Measurements from ENCODE around the gene REXO5.

The REXO5 gene, protein sequence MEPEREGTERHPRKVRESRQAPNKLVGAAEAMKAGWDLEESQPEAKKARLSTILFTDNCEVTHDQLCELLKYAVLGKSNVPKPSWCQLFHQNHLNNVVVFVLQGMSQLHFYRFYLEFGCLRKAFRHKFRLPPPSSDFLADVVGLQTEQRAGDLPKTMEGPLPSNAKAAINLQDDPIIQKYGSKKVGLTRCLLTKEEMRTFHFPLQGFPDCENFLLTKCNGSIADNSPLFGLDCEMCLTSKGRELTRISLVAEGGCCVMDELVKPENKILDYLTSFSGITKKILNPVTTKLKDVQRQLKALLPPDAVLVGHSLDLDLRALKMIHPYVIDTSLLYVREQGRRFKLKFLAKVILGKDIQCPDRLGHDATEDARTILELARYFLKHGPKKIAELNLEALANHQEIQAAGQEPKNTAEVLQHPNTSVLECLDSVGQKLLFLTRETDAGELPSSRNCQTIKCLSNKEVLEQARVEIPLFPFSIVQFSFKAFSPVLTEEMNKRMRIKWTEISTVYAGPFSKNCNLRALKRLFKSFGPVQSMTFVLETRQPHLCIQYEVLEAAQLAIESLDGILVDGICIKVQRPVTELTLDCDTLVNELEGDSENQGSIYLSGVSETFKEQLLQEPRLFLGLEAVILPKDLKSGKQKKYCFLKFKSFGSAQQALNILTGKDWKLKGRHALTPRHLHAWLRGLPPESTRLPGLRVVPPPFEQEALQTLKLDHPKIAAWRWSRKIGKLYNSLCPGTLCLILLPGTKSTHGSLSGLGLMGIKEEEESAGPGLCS

DNA sequence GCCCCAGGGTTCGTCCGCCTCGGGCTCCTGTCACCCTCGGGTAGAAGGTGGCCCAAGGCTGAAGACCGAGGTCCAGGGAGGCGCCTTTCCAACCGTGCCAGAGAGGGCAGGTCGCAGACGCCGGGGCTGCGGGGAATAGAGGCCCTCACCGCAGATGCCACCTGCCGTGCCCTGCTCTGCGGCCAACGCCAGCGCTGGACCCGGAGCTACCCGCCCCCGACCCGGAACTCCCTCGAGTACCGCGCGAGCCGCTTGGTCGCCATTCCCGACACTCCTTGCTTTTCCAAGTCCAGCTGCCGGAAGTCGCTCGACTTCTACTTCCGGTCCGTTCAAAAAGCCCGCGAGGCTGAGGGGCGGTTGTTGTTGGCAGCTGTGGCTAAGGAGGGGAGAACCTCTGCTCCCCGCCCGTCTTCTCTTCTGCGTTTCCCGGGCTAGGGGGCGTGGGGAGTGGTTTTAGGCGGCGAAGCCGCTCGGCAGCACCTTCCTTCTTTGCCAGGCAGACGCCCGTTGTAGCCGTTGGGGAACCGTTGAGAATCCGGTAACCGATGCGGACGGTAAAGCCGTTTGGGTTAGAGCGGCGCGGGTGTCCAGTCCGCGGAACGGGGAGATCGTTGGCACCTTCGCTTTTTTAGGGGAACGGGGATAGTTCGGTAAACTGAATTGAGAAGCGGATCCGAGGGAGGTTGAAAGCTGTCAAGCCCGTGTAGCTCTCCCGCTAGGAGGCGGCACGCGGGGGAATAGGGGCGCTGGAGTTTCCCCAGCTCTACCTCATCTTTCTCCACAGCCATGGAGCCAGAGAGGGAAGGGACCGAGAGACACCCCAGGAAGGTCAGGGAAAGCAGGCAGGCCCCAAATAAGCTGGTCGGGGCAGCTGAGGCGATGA, at the start of gene REXO5, which contains the start of gene ERI2:
TSS of gene REXO5 (plus strand) at position 360 of the 883 bp plus-strand sequence. CDS start at position 787, 427 bp downstream.
TSS of gene ERI2 (minus strand) at position 305 of the 883 bp plus-strand sequence. CDS start at position 263, 42 bp downstream.
- peak; percentile 97 for DNase-seq (ENCODE audit: low spot score)

DNA sequence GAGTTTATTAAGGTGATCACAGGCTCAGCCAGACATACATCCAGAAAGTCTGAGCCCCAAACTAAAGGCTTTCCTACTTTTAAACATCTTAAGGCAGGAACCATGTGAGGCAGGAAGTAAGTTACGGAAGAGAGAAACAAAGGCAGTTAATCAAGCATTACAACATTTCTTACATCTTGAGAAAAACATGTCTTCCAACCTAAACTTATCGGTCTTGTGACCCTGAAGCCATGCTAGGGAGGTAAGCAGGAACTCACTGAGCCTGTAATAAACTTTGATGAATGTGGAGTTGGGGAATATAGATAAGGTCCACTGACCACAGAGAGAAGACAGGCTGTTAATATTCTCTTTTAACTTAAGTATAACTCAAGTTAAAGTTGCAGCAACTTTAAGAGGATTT, 46.0 kb upstream of the REXO5 start:
- DNase-seq (ENCODE audit: low spot score): no peak

DNA sequence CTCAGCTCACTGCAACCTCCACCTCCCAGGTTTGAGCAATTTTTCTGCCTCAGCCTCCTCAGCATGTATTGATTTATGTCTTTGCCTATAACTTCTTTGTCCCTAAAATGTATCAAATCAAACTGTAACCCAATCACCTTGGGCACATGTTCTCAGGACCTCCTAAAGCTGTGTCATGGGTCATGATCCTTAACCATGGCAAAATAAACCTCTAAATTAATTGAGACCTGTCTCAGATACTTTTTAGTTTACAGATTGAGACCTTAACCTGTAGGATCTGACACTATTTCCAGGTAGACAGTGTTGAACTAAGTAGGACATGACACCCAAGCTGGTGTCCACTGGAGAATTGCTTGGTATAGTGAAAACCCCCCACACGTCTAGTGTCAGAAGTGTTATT, 45.2 kb upstream of the REXO5 start:
- no peak for DNase-seq (ENCODE audit: low spot score)

DNA sequence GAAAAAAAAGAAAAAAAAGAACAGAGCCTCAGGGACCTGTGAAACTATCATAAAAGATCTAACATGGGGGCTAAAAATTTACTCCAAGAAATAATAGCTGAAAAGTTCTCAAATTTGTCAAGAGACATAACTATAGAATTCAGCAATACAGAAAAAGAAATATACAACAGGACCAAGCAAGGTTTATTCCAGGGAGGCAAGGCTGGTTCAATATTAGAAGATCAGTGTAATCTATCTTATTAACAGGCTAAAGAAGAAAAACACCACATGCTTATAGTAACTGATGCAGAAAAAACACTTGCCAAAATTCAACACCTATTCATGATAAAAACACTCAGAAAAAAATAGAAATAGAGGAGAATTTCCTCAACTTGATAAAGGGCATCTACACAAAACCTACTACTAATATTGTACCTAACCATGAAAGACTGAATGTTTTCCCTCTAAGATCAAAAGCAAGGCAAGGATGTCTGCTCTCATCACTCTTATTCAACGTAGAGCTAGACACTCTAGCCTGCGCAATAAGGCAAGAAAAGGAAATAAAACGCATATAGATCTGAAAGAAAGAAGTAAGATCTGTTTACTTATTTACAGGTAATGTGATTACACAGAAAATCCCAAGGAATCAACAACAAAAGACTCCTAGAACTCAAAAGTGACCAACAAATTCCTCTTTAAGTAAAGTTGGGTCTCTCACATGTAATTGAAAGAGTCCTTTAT, 43.8 kb upstream of the REXO5 start:
- no peak for DNase-seq (ENCODE audit: low spot score)

DNA sequence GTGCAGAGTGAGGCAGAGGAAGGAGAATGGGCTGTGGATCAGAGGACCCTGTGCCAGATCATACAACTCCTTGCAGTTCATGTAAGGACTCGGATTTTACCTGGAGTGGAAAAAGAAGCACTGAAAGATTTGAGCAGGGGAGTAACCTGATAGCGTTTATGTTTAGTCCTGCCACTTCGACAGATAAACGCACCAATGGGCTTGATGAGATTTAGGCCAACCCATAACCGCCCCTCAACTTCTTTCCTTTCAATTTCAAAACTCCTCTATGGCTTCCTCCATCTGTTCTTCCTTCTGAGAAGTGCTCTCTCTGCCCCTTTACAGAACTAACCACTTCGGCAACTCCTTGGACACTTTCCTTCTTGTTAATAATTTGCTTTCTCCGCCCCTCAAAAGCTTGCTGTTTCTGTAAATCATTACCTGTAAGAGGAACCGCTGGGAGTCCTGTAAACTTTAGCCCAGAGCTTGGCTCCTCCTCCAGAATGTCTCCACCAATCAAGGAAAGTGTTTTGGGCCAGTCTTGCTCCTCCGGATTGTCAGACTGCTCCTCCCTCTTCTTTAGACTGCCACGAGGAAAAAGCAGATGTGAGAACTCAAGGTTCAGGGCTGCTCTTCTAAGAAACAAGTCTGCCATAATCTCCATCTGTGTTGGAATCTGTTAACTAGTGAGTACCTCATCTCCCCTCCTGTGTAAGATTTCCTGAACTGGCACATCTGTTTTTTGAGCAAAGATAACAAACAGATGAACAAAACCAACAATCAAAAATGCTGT, 42.7 kb upstream of the REXO5 start, which contains the start of gene ACSM3:
TSS of gene ACSM3 (plus strand) at position 554 of the 772 bp plus-strand sequence. CDS start 6,021 bp downstream, outside the sequence.
- DNase-seq (ENCODE audit: low spot score): peak; percentile 98

DNA sequence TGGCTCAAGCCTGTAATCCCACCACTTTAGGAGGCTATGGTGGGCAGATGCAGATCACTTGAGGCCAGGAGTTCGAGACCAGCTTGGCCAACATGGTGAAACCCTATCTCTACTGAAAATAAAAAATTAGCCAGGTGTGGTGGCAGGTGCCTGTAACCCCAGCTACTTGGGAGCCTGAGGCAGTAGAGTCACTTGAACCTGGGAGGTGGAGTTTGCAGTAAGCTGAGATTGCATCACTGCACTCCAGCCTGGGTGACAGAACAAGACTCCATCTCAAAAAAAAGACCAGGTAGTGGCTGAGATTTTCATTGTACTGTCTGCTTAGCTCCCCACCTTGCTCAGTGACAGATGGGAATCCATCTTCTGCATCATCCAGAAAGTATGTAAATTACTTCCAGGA, 41.9 kb upstream of the REXO5 start:
- DNase-seq (ENCODE audit: low spot score): peak; percentile 8

DNA sequence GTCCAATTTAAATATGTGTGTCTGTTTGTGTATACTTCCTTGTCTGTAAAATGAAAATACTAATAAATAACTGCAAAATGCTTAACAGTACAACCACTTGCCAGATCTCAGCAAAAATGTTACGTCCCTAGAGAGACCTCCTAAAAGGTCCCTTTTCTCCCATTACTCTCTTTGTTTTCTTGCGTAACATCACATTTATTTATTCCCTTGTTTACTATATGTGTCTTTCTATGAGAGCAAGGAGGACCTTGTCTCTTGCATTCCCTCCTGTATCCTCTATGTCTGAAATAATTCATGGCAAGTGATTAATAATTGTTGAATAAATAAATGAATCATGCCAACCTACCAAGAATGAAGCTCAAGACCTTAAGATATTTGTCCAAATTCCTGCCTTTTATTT, 40.6 kb upstream of the REXO5 start:
- DNase-seq (ENCODE audit: low spot score): no peak

DNA sequence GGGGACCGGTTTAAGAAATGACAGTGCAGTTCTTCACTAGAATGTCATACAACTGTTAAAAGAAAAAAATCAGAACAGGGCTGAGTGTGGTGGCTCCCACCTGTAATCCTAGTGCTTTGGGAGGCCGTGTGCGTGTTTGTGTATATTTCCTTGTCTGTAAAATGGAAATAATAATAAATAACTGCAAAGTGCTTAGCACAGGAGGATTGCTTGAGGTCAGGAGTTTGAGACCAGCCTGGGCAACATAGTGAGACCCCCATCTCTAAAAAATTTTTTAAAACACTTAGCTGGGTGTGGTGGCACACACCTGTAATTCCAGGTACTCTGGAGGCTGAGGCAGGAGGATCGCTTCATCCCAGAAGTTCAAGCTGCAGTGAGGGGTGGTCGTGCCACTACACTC, 40.0 kb upstream of the REXO5 start:
- no peak for DNase-seq (ENCODE audit: low spot score)

DNA sequence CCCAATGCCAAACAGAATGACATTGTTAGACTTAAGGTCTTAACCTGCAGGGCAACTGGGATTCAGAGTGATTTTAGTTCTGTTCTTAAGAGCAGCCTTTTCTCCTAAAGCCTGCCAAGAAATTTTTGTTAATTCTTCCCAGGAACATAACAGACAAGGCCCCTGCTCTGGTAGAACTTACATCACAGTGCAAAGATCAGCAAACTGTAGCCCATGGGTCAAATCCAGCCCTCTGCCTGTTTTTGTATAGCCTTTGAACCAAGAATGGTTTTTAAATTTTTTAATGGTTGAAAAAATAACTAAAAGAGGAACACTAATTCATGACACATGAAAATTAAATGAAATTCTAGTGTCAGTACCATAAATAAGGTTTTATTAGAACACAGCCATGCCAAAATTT, 38.8 kb upstream of the REXO5 start:
- no peak for DNase-seq (ENCODE audit: low spot score)

DNA sequence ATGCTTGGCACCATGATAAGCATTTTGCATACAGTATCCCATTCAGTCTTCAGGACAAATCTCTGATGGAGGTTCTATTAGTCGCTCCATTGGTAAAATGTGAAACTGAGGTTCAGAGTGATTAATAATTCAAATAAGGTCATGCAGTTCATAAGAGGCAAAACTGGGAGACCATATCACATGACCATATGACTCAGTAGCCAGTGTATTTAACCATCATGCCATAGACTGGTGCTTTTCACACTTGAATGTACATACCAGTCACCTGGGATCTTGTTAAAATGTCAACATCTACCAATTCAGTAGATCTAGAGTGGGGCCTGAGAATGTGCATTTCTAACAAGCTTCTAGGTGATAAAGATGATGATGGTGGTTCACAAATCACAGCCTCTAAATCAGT, 38.2 kb upstream of the REXO5 start:
- peak; percentile 73 for DNase-seq (ENCODE audit: low spot score)

DNA sequence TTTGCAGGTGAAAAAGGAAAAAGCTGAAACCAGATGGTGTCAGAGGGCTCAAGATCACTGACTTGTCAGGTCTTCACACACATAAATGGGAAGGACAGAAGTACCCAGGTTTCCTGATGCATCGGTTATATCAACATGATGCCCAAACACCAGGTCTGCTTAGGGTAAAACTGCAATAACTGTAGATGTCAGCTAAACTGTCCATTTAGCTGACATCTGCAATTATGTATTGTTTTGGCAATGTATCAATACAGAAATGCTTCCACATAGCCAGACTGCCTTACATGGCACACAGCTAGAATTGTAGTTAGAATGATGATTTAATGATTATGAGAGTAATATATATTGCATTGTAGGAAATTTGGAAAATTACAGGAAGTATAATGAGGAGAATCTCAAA, 37.5 kb upstream of the REXO5 start:
- DNase-seq (ENCODE audit: low spot score): no peak

DNA sequence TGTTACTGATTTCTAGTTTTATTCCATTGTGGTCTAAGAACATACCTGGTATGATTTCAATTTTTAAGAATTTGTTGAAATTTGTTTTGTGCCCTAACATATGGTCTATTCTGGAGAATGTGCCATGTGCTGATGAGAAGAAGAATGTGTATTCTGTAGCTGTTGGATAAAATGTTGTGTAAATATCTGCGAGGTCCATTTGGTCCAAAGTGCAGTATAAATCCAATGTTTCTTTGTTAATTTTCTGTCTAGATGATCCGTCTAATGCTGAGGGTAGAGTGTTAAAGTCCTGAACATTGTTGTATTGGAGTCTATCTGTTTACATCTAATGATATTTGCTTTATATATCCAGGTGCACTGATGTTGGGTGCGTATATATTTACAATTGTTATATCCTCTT, 32.6 kb upstream of the REXO5 start:
- no peak for DNase-seq (ENCODE audit: low spot score)

DNA sequence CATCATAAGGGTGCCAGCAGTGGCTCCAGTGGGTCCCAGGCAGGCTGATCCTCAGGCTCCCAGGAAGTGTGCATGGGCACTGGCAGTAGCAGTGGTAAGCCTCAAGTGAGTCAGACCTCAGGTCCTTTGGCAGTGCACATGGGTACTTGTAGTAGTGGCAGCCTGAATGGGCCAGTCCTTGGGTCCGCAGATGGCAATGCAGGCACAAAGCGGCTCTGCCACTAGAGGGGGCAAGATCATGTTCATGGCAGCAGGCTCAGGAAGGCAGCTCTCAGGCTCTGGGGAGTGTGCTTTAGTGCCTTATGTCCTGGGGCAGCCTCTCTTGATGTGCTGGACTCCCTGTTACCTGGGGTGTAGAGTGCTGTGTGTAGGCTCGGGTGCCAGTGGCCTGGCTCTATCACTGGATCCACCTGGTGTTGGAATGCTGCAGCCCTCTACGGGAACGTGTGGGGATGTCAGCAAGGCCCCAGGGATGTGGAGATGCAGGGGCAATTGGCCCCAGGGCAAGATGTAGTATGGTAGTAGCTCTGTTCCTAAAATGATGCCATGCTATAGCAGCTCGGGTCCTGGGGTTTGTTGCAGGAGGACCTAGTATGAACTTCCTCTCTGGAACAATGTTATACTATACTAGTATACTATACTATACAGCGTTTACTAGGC, 31.5 kb upstream of the REXO5 start:
- peak; percentile 83 for DNase-seq (ENCODE audit: low spot score)

DNA sequence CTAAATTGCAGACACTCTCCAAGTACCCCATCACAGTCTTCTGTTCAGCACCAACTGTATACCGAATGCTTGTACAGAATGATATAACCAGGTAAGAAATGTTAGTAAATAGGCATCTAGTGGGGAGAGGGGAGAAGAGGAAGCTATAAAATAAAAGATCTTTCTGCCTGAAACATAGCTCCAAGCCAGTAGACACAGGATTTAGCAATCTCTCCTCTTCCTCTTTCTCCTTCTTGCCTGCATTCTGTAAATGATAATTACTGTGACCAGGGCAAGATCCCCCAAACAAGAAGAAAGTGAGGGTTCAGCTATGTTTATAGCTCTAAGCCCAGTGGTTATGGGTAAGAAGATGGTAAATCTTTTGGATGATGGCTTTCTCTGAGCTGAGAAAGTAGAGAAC, 24.6 kb upstream of the REXO5 start:
- DNase-seq (ENCODE audit: low spot score): no peak

DNA sequence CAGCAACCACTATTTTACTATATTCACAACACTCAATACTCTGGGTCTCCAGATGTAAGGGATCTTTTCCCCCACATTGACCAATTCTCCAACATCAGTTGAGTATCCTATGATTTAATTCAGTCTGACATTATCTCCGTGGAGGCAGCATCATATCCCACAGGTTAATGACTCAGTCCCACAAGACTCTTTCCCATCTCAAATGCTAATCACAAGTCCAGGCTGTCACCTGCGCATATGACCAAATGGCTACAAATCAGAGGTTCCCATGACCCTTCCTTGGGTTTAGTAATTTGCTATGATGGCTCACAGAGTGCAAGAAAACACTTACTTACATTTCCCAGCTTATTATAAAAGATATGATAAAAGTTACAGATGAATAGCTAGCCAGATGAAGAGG, 23.9 kb upstream of the REXO5 start:
- DNase-seq (ENCODE audit: low spot score): no peak

DNA sequence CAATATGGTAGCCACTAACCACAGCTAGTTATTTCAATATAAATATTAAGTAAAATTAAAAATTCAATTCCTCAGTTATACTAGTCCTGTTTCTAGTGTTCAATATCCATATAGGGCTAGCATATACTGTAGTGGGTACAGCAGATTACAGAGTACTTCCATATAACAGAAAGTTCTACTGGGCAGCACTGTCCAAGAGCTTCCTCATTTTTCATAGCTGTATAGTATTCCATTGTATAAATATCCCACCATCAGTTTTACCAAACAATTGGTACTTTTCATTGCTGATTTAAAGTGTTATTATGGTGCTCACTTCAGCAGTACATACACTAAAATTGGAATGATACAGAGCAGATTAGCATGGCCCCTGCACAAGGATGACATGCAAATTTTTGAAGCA, 22.1 kb upstream of the REXO5 start:
- no peak for DNase-seq (ENCODE audit: low spot score)

DNA sequence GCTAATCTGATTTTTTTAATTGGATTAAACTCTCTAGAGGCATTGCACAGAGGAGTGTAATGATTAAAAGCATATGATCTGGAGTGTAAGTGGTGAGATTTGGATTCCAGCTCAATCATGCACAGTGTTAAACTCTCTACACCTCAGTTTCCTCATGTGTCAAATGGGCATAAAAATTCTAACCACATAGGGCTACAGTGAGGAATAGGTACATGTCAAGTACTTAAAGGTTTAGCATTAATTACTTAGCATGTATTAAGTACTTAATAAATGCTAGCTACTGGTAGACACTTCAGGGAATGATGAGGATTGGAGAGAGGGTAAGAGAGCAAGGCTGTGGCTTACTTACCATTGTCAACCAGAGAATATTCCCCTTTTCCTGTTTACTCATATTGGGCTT, 17.2 kb upstream of the REXO5 start:
- DNase-seq (ENCODE audit: low spot score): no peak

DNA sequence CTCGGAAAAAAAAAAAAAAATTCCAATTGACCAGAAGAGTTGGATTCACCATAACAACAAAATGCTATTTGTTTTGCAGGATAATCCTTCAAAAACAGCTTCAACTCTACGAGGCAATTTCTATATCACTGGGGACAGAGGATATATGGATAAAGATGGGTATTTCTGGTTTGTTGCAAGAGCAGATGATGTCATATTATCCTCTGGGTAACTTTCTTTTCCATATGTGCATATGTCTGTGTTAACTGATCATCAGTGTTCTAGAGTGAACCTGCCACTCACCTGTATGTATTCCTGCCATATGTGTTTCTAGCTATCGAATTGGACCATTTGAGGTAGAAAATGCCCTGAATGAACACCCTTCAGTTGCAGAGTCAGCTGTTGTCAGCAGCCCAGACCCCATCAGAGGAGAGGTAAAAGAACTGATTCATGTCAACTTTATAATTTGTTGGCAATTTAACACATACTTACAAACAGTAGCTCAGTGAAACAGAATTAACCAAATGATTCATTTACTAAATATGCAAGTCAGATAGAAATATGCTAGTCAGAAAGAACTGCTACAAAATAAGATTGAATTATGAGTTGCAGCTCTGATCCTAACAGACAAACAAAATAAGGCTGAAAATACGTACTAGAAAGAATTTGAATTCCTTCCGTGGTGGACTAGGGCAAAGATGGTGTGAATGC, 14.3 kb upstream of the REXO5 start:
- DNase-seq (ENCODE audit: low spot score): peak; percentile 13

DNA sequence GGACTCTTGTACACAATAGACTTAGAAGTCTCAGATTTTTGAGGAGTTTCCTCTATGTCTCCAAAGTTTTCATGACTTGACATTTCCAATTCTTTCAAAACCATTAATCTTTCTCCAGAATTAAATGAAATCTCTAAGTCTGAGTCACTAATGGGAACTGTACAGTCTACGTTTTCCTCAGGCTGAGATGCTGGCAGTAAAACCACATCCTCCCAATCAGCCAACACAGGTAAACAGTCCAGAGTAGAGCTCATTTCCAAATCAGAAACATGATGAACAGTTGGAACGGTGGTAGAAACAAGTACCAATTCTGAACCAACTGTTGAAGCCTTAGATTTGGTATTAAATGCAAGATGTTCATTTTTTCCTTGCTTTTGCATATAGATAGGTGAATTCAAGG, 8.0 kb upstream of the REXO5 start:
- peak; percentile 17 for DNase-seq (ENCODE audit: low spot score)

DNA sequence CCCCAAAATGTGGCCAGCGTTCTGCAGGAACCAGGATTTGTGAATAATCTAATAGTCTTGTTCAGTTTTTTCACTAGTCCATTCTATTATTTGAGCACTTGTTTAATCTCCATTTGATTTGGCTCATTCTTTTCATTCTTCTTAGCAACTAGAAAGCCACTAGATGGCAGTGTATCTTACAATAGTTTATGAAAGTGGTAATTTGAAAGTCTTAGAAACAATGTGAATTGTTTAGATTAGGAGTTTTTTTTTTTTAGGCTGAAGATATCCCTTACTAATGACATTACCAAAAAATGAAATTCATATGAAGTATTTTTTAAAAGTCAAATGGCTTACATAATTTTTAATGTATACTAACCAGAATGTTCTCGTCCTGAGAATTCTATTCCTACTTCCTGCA, 6.7 kb upstream of the REXO5 start:
- peak; percentile 35 for DNase-seq (ENCODE audit: low spot score)

All from kidney tubule cell (primary cell).